Thoracic aorta (tissue), 2 donors: Measurements from ENCODE around the gene ADAMTS7. TPM values are rescaled to one million over a fixed set of nuclear protein-coding genes. Genes with fewer than 3 reads are reported as not detected.

Experiments used
- ATAC-seq: fragments of 150-250 bp; one replicate; pipeline ENCODE4 v1.8.0; 2017; ENCODE audit warnings: low read depth; ENCODE audit not compliant: insufficient number of reproducible peaks, low FRiP score
- DNase-seq: peaks from one replicate; pipeline ENCODE4 v3.0.0-alpha.2; 2020; ENCODE audit warnings: low spot score
- H3K27ac ChIP-seq, 2 donors: fragments of 200-600 bp; sonication (generic); 1 replicate in 1 of 2; 2 replicates in 1 of 2; pipeline ENCODE4 v1.5.1; 2016; ENCODE audit warnings: mild to moderate bottlenecking in 2 of 2, moderate library complexity in 2 of 2
- H3K27me3 ChIP-seq: fragments of 200-600 bp; sonication (generic); replicated peaks from 2 replicates; pipeline ENCODE4 v1.6.0; 2016; ENCODE audit warnings: mild to moderate bottlenecking; ENCODE audit not compliant: insufficient read depth
- H3K36me3 ChIP-seq: fragments of 200-600 bp; sonication (generic); one replicate; pipeline ENCODE4 v1.5.1; 2016
- H3K4me1 ChIP-seq, 2 donors: fragments of 200-600 bp; sonication (generic); 1 replicate in 1 of 2; 2 replicates in 1 of 2; pipeline versions ENCODE4 v1.5.1 to v1.6.0; 2016; ENCODE audit warnings: low read depth in 2 of 2, mild to moderate bottlenecking in 1 of 2; ENCODE audit not compliant: control insufficient read depth in 1 of 2
- H3K4me3 ChIP-seq: fragments of 200-600 bp; sonication (generic); 2 replicates; pipeline ENCODE4 v1.5.1; 2016; ENCODE audit warnings: mild to moderate bottlenecking
- H3K9me3 ChIP-seq: fragments of 200-600 bp; sonication (generic); 2 replicates; pipeline ENCODE4 v1.5.1; 2016
- total RNA-seq, 2 donors: library from RNA; depleted of rRNA; stranded (reverse); fragments of >200 nt; gene quantifications; one replicate each; pipeline versions ENCODE4 v1.1.0 to v1.2.3, GENCODE V29; 2016
- TF ChIP-seq, protein P1 (sequence below): fragments of 200-600 bp; sonication (generic); IDR thresholded peaks from one replicate; pipeline ENCODE4 v1.5.1; 2019; ENCODE audit warnings: antibody characterized with exemption

Gene ADAMTS7
- total RNA-seq, 2 donors from 2014 or later = 15.6 to 60.2 TPM

DNA sequence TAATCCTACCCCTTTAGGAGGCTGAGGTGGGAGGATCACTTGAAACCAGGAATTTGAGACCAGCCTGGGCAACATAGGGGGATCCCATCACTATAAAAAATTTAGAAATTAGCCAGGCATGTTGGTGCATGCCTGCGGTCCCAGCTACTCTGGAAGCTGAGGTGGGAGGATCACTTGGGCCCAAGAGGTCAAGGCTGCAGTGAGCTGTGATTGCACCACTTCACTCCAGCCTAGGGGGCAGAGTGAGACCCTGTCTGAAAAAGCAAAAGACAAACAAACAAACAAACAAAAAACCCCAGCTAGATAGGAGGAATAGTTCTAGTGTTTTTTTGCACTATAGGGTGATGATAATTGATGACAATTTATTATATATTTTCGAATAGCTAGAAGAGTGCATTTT, 99.6 kb downstream of the ADAMTS7 start:
- Histone ChIP-seq H3K4me3 (no peak overlapping the region), H3K27me3 (no peaks in the 10 kb centered on the region), H3K4me1 (peaks cover 0 to 4% of the 10 kb centered on the region in 2 donors), H3K9me3 (no peaks in the 10 kb centered on the region), H3K27ac (no peak overlapping the region), H3K36me3 (no peaks in the 10 kb centered on the region)
- DNase-seq (no peak), ATAC-seq (no peak)
- TF ChIP-seq, protein P1, sequence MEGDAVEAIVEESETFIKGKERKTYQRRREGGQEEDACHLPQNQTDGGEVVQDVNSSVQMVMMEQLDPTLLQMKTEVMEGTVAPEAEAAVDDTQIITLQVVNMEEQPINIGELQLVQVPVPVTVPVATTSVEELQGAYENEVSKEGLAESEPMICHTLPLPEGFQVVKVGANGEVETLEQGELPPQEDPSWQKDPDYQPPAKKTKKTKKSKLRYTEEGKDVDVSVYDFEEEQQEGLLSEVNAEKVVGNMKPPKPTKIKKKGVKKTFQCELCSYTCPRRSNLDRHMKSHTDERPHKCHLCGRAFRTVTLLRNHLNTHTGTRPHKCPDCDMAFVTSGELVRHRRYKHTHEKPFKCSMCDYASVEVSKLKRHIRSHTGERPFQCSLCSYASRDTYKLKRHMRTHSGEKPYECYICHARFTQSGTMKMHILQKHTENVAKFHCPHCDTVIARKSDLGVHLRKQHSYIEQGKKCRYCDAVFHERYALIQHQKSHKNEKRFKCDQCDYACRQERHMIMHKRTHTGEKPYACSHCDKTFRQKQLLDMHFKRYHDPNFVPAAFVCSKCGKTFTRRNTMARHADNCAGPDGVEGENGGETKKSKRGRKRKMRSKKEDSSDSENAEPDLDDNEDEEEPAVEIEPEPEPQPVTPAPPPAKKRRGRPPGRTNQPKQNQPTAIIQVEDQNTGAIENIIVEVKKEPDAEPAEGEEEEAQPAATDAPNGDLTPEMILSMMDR = no peak

GRCh38 chr15:78709263-78709882, 101.9 kb downstream of the ADAMTS7 start:
- TF ChIP-seq, protein P1 = peak; percentile 86
- DNase-seq (peak; percentile 9), ATAC-seq (peak; percentile 84)
- H3K27me3 ChIP-seq = no peaks in the 10 kb centered on the region
- H3K36me3 ChIP-seq = no peaks in the 10 kb centered on the region
- H3K9me3 ChIP-seq = no peaks in the 10 kb centered on the region
- H3K4me3 ChIP-seq = peak overlapping the region; percentile 41
- H3K4me1 ChIP-seq = peaks cover 0 to 4% of the 10 kb centered on the region in 2 donors
- H3K27ac ChIP-seq = no peak overlapping the region

Other genes starting within 250 kb of the ADAMTS7 start
- gene CHRNA5, start 245.9 kb downstream of the ADAMTS7 start, total RNA-seq = 1 to 10 TPM in 1 of 2 donors, under 1 TPM in 1; 0.27 to 1.6 TPM
- not detected for gene CHRNA3, start 190.5 kb downstream of the ADAMTS7 start, total RNA-seq
- gene CHRNB4, start 170.3 kb downstream of the ADAMTS7 start, total RNA-seq = not detected
- 100 to 1,000 TPM; 330 to 355 TPM for gene MORF4L1, start 61.4 kb upstream of the ADAMTS7 start, total RNA-seq
- 100 to 1,000 TPM; 136 to 149 TPM for gene CTSH, start 133.6 kb upstream of the ADAMTS7 start, total RNA-seq